ENCODE measurements around the gene ABCB1. TPM values are rescaled to one million over a fixed set of nuclear protein-coding genes. Genes with fewer than 3 reads are reported as not detected.
A peak's percentile ranks its signal among the peaks of the same experiment; 100 is the strongest.

The ABCB1 gene
- total and polyA plus RNA-seq, 2 of the 13 experiments (the other 11 are each of a cell fraction or from before 2014, with no cell fraction given): 42.8 to 52.6 TPM

- TF ChIP-seq FIP1L1 (IDR thresholded peaks at IDR 0.05; ENCODE audit: borderline replicate concordance, insufficient read depth, low read depth, low read length) (no peak), SIX4 (CRISPR knock-in tag; IDR thresholded peaks at IDR 0.05) (no peak), ZNF75D (CRISPR knock-in tag; IDR thresholded peaks at IDR 0.05; ENCODE audit: borderline replicate concordance) (no peak), TERF1 (CRISPR knock-in tag; IDR thresholded peaks at IDR 0.05) (no peak), ZNF577 (CRISPR knock-in tag; IDR thresholded peaks at IDR 0.05; ENCODE audit: borderline replicate concordance, low read depth) (no peak), ZNF652 (CRISPR knock-in tag; IDR thresholded peaks at IDR 0.05; ENCODE audit: borderline replicate concordance, low read depth) (no peak; the same call in 1 of the 2 replicates), ZNF530 (CRISPR knock-in tag; IDR thresholded peaks at IDR 0.05; ENCODE audit: low read depth) (no peak), BCLAF1 (IDR thresholded peaks at IDR 0.05) (no peak), IRX3 (CRISPR knock-in tag; IDR thresholded peaks at IDR 0.05; ENCODE audit: borderline replicate concordance, low read depth) (no peak), ZNF33A (CRISPR knock-in tag; IDR thresholded peaks at IDR 0.05; ENCODE audit: borderline replicate concordance) (no peak), PTBP1 (IDR thresholded peaks at IDR 0.05; ENCODE audit: low read depth, low read length, poor library complexity, severe bottlenecking) (peak; percentile 36), ZNF850 (CRISPR knock-in tag; conservative IDR thresholded peaks at IDR 0.05) (no peak), ZNF333 (CRISPR knock-in tag; IDR thresholded peaks at IDR 0.05; ENCODE audit: borderline replicate concordance) (0 out of 2 replicates have a peak, but pooled peaks have one; percentile 46), CBX5 (CRISPR knock-in tag; IDR thresholded peaks at IDR 0.05; ENCODE audit: borderline replicate concordance) (0 out of 2 replicates have a peak, but pooled peaks have one; percentile 24), ZNF44 (CRISPR knock-in tag; IDR thresholded peaks at IDR 0.05) (0 out of 2 replicates have a peak, but pooled peaks have one; percentile 69)
- TF ChIP-seq, protein P1, sequence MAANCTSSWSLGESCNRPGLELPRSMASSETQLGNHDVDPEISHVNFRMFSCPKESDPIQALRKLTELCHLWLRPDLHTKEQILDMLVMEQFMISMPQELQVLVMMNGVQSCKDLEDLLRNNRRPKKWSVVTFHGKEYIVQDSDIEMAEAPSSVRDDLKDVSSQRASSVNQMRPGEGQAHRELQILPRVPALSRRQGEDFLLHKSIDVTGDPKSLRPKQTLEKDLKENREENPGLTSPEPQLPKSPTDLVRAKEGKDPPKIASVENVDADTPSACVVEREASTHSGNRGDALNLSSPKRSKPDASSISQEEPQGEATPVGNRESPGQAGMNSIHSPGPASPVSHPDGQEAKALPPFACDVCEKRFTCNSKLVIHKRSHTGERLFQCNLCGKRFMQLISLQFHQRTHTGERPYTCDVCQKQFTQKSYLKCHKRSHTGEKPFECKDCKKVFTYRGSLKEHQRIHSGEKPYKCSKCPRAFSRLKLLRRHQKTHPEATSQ (CRISPR knock-in tag; IDR thresholded peaks at IDR 0.05; ENCODE audit: borderline replicate concordance): no peak; the same call in 1 of the 2 replicates
- TF ChIP-seq, protein P2, sequence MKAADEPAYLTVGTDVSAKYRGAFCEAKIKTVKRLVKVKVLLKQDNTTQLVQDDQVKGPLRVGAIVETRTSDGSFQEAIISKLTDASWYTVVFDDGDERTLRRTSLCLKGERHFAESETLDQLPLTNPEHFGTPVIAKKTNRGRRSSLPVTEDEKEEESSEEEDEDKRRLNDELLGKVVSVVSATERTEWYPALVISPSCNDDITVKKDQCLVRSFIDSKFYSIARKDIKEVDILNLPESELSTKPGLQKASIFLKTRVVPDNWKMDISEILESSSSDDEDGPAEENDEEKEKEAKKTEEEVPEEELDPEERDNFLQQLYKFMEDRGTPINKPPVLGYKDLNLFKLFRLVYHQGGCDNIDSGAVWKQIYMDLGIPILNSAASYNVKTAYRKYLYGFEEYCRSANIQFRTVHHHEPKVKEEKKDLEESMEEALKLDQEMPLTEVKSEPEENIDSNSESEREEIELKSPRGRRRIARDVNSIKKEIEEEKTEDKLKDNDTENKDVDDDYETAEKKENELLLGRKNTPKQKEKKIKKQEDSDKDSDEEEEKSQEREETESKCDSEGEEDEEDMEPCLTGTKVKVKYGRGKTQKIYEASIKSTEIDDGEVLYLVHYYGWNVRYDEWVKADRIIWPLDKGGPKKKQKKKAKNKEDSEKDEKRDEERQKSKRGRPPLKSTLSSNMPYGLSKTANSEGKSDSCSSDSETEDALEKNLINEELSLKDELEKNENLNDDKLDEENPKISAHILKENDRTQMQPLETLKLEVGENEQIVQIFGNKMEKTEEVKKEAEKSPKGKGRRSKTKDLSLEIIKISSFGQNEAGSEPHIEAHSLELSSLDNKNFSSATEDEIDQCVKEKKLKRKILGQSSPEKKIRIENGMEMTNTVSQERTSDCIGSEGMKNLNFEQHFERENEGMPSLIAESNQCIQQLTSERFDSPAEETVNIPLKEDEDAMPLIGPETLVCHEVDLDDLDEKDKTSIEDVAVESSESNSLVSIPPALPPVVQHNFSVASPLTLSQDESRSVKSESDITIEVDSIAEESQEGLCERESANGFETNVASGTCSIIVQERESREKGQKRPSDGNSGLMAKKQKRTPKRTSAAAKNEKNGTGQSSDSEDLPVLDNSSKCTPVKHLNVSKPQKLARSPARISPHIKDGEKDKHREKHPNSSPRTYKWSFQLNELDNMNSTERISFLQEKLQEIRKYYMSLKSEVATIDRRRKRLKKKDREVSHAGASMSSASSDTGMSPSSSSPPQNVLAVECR (CRISPR knock-in tag; IDR thresholded peaks at IDR 0.05; ENCODE audit: borderline replicate concordance): peak; percentile 63; the same call in 1 of the 2 replicates
Measured at GRCh38 chr7:87600130-87601124, at the start of gene ABCB1 (continued).
